ENCODE data around the gene ARID5B.

ARID5B gene

GRCh38 chr10:61957806-61958205 lies 56.3 kb downstream of the ARID5B start:
- TF ChIP-seq, protein P1, sequence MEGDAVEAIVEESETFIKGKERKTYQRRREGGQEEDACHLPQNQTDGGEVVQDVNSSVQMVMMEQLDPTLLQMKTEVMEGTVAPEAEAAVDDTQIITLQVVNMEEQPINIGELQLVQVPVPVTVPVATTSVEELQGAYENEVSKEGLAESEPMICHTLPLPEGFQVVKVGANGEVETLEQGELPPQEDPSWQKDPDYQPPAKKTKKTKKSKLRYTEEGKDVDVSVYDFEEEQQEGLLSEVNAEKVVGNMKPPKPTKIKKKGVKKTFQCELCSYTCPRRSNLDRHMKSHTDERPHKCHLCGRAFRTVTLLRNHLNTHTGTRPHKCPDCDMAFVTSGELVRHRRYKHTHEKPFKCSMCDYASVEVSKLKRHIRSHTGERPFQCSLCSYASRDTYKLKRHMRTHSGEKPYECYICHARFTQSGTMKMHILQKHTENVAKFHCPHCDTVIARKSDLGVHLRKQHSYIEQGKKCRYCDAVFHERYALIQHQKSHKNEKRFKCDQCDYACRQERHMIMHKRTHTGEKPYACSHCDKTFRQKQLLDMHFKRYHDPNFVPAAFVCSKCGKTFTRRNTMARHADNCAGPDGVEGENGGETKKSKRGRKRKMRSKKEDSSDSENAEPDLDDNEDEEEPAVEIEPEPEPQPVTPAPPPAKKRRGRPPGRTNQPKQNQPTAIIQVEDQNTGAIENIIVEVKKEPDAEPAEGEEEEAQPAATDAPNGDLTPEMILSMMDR (IDR thresholded peaks at IDR 0.05; ENCODE audit: low read depth, low read length), result no peak
- no peak overlapping the region for H3K4me3 ChIP-seq (replicated peaks in 1 of 2; ENCODE audit: low read depth in 2 of 2, low read length in 2 of 2)
- DNase-seq (ENCODE audit: low read depth in 2 of 2), result no peak

DNA sequence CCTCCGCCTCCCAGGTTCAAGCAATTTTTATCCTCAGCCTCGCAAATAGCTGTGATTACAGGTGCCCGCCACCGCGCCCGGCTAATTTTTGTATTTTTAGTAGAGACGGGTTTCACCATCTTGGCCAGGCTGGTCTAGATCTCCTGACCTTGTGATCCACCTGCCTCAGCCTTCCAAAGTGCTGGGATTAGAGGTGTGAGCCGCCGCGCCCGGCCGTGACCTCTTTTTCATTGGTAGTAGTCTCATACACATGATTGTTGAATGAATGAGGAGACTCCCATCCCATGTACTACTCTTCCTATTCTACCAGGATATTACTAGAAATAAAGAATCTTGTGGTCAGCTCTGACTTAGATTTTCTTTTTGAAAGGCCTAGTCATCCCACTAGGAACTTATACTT lies 56.8 kb downstream of the ARID5B start:
- TF ChIP-seq, protein P1 (IDR thresholded peaks at IDR 0.05; ENCODE audit: low read depth, low read length), result no peak
- no peak overlapping the region for H3K4me3 ChIP-seq (replicated peaks in 1 of 2; ENCODE audit: low read depth in 2 of 2, low read length in 2 of 2)
- no peak for DNase-seq (ENCODE audit: low read depth in 2 of 2)

DNA sequence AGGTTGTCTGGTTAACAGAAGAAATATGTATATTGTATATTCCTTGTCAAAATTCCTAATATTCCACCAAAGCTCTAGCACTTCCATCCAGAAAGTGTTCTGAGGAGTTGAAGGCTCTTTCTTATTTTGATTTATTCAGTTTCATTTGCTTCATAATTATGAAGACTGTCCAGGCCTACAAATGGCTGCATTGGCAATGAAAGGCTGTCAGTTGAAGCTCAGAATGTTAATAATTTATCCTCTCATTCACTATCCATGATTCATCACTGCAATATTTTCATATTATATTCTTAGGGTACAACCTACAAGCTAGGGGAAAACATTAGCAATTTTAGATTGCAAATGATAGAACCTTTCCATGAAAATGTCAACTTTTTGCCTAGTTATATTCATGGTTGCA lies 57.3 kb downstream of the ARID5B start:
- no peak overlapping the region for H3K4me3 ChIP-seq (replicated peaks in 1 of 2; ENCODE audit: low read depth in 2 of 2, low read length in 2 of 2)
- TF ChIP-seq, protein P1 (IDR thresholded peaks at IDR 0.05; ENCODE audit: low read depth, low read length), result no peak
- DNase-seq (ENCODE audit: low read depth in 2 of 2), result no peak

DNA sequence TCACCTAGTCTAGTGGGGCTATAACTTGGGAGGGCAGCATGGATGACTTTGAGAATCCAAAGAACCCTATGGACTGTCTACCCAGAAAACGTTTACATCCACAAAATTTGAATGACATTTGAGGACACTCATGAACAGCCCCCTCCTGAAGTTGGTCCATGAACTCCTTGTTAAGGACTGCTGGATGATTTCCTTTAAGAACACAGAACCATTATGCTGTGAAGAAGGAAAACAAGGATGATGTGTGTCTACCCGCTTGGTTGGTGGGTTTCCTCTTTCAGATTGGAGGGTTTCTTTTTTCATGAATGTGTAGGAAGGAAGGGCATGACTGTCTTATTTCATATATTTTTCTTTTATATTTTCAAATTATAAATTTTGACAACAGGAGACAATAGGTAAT lies 58.3 kb downstream of the ARID5B start:
- TF ChIP-seq, protein P1 (IDR thresholded peaks at IDR 0.05; ENCODE audit: low read depth, low read length), result no peak
- no peak for DNase-seq (ENCODE audit: low read depth in 2 of 2)
- H3K4me3 ChIP-seq (replicated peaks in 1 of 2; ENCODE audit: low read depth in 2 of 2, low read length in 2 of 2), result no peak overlapping the region

- TF ChIP-seq, protein P1 (IDR thresholded peaks at IDR 0.05; ENCODE audit: low read depth, low read length), result no peak
- no peak overlapping the region for H3K4me3 ChIP-seq (replicated peaks in 1 of 2; ENCODE audit: low read depth in 2 of 2, low read length in 2 of 2)
- DNase-seq (ENCODE audit: low read depth in 2 of 2), result peak in 1 of 2 donors; percentile 15
Observed at GRCh38 chr10:61960396-61961120, 59.1 kb downstream of the ARID5B start.

- DNase-seq (ENCODE audit: low read depth in 2 of 2), result no peak
- H3K4me3 ChIP-seq (replicated peaks in 1 of 2; ENCODE audit: low read depth in 2 of 2, low read length in 2 of 2), result no peak overlapping the region
- TF ChIP-seq, protein P1 (IDR thresholded peaks at IDR 0.05; ENCODE audit: low read depth, low read length), result no peak
Observed at GRCh38 chr10:61961278-61961677, 59.8 kb downstream of the ARID5B start.

- TF ChIP-seq, protein P1 (IDR thresholded peaks at IDR 0.05; ENCODE audit: low read depth, low read length), result no peak
- DNase-seq (ENCODE audit: low read depth in 2 of 2), result no peak
- H3K4me3 ChIP-seq (replicated peaks in 1 of 2; ENCODE audit: low read depth in 2 of 2, low read length in 2 of 2), result no peak overlapping the region
Observed at GRCh38 chr10:61962971-61963370, 61.5 kb downstream of the ARID5B start.
